ENCODE measurements around the gene EP400.

- TF ChIP-seq CTCF (IDR thresholded peaks at IDR 0.05) (no peak), ZFX (IDR thresholded peaks at IDR 0.05; ENCODE audit: borderline replicate concordance) (no peak)
Measured at GRCh38 chr12:131933387-131933786, 16.4 kb upstream of the EP400 start.
